Measurements from ENCODE around the gene KLF2. TPM values are rescaled to one million over a fixed set of nuclear protein-coding genes. Genes with fewer than 3 reads are reported as not detected.

The KLF2 gene
- total RNA-seq, 2 experiments from 2014 or later: 172 to 193 TPM

DNA sequence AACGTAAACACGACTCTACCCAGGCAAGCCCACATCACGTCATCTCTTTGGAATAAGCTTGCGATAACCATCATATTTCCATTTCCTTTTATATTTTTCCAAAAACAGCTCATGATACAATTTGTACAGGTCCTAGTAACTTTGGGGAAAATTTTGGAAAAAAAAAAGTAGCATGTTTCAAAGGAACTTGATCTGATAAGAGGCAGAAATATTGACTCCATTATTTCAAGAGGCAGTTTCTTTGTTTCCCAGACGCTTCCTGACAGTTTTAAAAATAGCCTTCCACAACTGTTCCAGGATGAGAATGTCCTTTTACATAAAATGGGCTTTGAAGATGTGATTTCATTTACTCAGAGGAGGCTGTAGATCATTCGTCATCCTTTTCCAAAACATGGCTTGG lies 23.1 kb downstream of the KLF2 start:
- Mint-ChIP-seq H3K4me1 (peaks cover 8% of the 10 kb centered on the region), H3K4me3 (no peak overlapping the region), H3K27ac (no peak overlapping the region), H3K9me3 (no peaks in the 10 kb centered on the region), H3K36me3 (peaks cover 2% of the 10 kb centered on the region), H3K27me3 (peaks cover 6% of the 10 kb centered on the region)
- POLR2A ChIA-PET: interaction anchor here (1.0 kb wide), 1 partner anchor 17 kb away, joined by 3 read pairs; no protein-coding TSS in a partner anchor
- no peak for DNase-seq
- no peak for ATAC-seq (ENCODE audit: low read depth)

- Mint-ChIP-seq H3K4me1 (peaks cover 5% of the 10 kb centered on the region), H3K36me3 (peaks cover 4% of the 10 kb centered on the region), H3K4me3 (no peak overlapping the region), H3K27me3 (peaks cover 8% of the 10 kb centered on the region), H3K9me3 (no peaks in the 10 kb centered on the region), H3K27ac (no peak overlapping the region)
- no peak for DNase-seq
- no peak for ATAC-seq (ENCODE audit: low read depth)
- POLR2A ChIA-PET: no interaction called here
Observed at GRCh38 chr19:16349551-16350152, 25.0 kb downstream of the KLF2 start.

DNA sequence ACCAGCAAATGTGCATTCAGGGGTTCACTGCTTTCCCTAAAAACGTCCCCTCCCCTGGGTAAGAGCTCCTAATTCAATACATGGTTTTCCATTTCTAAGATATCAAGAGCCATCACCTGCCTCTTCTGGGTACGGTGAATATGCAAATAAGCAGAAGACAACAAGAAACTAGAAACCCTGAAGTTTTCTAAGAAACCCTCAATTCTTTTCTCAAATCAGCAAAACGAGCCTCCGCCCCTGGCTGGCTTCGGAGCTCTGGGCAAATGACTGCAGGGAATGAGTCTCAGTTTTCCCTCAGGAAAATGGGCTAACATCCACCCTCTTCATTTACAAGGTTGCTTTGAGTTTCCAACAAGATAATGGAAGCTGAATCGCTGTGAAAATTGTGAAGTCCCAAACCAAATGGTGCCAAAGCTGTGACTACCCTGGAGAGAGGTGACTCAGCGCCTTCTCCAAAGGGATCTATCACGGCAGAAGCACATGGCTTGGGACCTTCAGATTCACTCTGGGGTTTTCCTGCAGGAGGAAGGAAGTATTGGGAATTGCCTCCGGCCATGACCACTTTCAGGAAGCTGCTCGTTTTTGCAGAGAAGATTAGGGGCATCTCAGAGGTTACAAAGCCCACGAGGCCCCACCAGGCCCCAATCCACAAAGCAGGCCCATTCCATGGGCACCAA lies 26.6 kb downstream of the KLF2 start:
- Mint-ChIP-seq H3K4me1 (peaks cover 11% of the 10 kb centered on the region), H3K4me3 (no peak overlapping the region), H3K36me3 (peaks cover 6% of the 10 kb centered on the region), H3K27ac (no peak overlapping the region), H3K9me3 (no peaks in the 10 kb centered on the region), H3K27me3 (peaks cover 4% of the 10 kb centered on the region)
- POLR2A ChIA-PET: interaction anchor here (0.7 to 1.5 kb wide), 3 partner anchors 9 to 32 kb away, joined by 4 to 8 read pairs (median 7); no protein-coding TSS in a partner anchor
- ATAC-seq (ENCODE audit: low read depth) (no peak), DNase-seq (no peak)

DNA sequence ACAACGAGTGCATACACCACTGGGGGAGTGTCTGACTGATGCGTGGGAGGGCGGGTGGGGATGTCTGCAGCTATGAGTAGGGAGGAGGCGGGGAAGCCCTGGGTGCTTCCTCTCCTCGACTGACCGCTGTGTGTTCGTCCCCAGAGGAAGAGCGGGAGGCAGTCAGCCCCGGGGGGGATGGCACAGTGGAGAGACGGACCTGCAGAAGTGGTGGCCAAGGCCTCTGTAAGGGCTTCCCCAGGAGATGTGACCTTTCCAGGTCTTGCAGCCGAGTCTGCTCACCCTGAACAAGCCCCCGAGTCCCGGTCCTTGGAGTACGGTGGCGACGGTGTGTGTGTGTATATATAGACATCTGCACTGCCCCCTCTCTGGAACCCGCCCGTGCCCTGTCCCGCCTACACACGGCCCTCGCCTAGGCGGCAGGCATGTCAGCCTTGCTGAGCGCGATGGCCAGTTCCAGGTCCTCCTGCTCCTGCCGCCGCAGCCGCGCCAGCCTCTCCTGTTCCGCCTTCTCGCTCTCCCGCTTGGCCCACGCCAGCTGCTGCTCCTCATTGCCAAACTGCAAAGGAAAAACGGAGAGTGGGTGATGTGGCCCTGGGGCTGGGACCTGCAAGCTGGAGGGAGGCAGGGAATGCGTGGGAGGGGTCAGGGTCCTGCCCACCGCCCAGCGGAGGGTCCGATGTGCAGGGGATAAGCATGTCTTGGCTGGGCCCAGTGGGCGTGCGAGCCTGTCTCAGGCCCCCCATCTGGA lies 30.8 kb downstream of the KLF2 start:
- peaks cover 32% of the 10 kb centered on the region for H3K4me1 Mint-ChIP-seq
- POLR2A ChIA-PET: interaction anchor here (0.6 to 1.4 kb wide), 6 partner anchors 12 to 291 kb away, joined by 3 to 4 read pairs (median 3); partner anchors contain the start of gene KLF2
- H3K27ac Mint-ChIP-seq: no peak overlapping the region

DNA sequence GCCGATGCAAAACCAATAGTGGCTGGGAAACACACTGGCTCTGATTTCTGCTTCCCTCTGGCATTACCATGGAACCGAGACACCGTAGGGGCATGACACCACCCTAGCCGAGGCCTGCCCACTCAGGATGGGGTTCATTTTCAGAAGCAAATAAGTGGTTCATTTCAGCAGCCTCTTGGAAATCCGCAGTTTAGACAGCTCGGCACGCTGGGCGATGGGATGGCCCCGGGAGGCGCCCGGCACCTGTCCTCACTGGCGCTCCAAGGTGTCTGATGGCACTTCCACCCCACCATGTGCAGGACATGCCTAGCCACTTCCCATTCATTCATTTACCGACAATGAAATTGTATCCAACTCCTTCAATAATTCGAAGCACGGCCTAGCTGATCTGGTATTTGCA lies 33.8 kb downstream of the KLF2 start:
- Mint-ChIP-seq H3K27ac (no peak overlapping the region), H3K4me3 (no peak overlapping the region), H3K36me3 (peaks cover 27% of the 10 kb centered on the region)

More for the DNA sequence above, 30.8 kb downstream of the KLF2 start:
- Mint-ChIP-seq H3K4me3 (no peak overlapping the region), H3K36me3 (peaks cover 20% of the 10 kb centered on the region), H3K27me3 (peaks cover 5% of the 10 kb centered on the region), H3K9me3 (no peaks in the 10 kb centered on the region)
- ATAC-seq (ENCODE audit: low read depth) (no peak), DNase-seq (no peak)

GRCh38 chr19:16359074-16359473 lies 34.4 kb downstream of the KLF2 start:
- peaks cover 14% of the 10 kb centered on the region for H3K27me3 Mint-ChIP-seq
- DNase-seq (no peak), ATAC-seq (ENCODE audit: low read depth) (no peak)
- H3K27ac Mint-ChIP-seq: peak overlapping the region; percentile 20
- peaks cover 52% of the 10 kb centered on the region for H3K4me1 Mint-ChIP-seq
- H3K36me3 Mint-ChIP-seq: peaks cover 27% of the 10 kb centered on the region
- POLR2A ChIA-PET: interaction anchor here (1.1 to 19.3 kb wide), 2 partner anchors 20 to 32 kb away, joined by 3 to 532 read pairs; partner anchors contain the start of gene KLF2
- no peak overlapping the region for H3K4me3 Mint-ChIP-seq
- H3K9me3 Mint-ChIP-seq: no peaks in the 10 kb centered on the region

More for the DNA sequence above, 33.8 kb downstream of the KLF2 start:
- no peak for ATAC-seq (ENCODE audit: low read depth)
- H3K9me3 Mint-ChIP-seq: no peaks in the 10 kb centered on the region
- H3K27me3 Mint-ChIP-seq: peaks cover 10% of the 10 kb centered on the region
- H3K4me1 Mint-ChIP-seq: peaks cover 52% of the 10 kb centered on the region
- POLR2A ChIA-PET: interaction anchor here (1.1 kb wide), 2 partner anchors 8 to 20 kb away, joined by 3 read pairs; no protein-coding TSS in a partner anchor
- DNase-seq: no peak

GRCh38 chr19:16359964-16360363 lies 35.3 kb downstream of the KLF2 start:
- Mint-ChIP-seq H3K4me3 (peak overlapping the region; percentile 57), H3K27ac (no peak overlapping the region), H3K27me3 (peaks cover 17% of the 10 kb centered on the region), H3K4me1 (peaks cover 48% of the 10 kb centered on the region), H3K36me3 (peaks cover 23% of the 10 kb centered on the region), H3K9me3 (no peaks in the 10 kb centered on the region)
- DNase-seq (no peak), ATAC-seq (ENCODE audit: low read depth) (no peak)
- POLR2A ChIA-PET: interaction anchor here (2.4 to 19.3 kb wide), 2 partner anchors 11 to 33 kb away, joined by 34 to 532 read pairs; partner anchors contain the start of gene KLF2

GRCh38 chr19:16360738-16361137 lies 36.1 kb downstream of the KLF2 start:
- peaks cover 48% of the 10 kb centered on the region for H3K4me1 Mint-ChIP-seq
- ATAC-seq (ENCODE audit: low read depth): peak; percentile 32
- peak overlapping the region; percentile 70 for H3K27ac Mint-ChIP-seq
- H3K36me3 Mint-ChIP-seq: peaks cover 23% of the 10 kb centered on the region
- POLR2A ChIA-PET: interaction anchor here (0.8 to 19.3 kb wide), 5 partner anchors 10 to 216 kb away, joined by 4 to 532 read pairs (median 8); partner anchors contain the start of gene KLF2
- peaks cover 20% of the 10 kb centered on the region for H3K27me3 Mint-ChIP-seq
- no peak for DNase-seq
- no peaks in the 10 kb centered on the region for H3K9me3 Mint-ChIP-seq
- H3K4me3 Mint-ChIP-seq: peak overlapping the region; percentile 57

DNA sequence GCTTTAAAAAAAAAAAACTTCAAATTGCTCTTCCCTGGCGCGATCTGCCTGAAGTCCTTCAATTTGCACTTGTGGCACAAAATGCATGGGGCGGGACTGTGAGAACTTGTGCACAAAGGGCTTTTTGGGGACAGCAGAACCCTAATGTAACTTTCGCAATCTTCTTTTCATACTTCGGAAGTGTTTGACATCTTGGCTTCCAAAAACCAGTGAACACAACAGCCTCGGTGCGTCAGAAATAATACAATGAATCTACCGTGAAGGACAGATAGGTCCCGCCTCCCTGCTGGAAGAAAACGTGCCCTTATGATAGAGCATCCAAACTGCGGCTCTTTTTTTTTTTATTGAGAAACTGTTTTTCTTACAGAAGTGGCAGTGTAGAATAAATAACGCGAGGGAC lies 36.6 kb downstream of the KLF2 start:
- Mint-ChIP-seq H3K9me3 (no peaks in the 10 kb centered on the region), H3K27me3 (peaks cover 20% of the 10 kb centered on the region), H3K4me1 (peaks cover 52% of the 10 kb centered on the region), H3K27ac (no peak overlapping the region), H3K36me3 (peaks cover 23% of the 10 kb centered on the region), H3K4me3 (peak overlapping the region; percentile 57)
- POLR2A ChIA-PET: interaction anchor here (0.8 to 19.3 kb wide), 5 partner anchors 9 to 216 kb away, joined by 4 to 532 read pairs (median 8); partner anchors contain the start of gene KLF2
- ATAC-seq (ENCODE audit: low read depth) (no peak), DNase-seq (no peak)

GRCh38 chr19:16361926-16362325 lies 37.3 kb downstream of the KLF2 start:
- POLR2A ChIA-PET: interaction anchor here (0.7 to 19.3 kb wide), 6 partner anchors 9 to 217 kb away, joined by 4 to 532 read pairs (median 6); partner anchors contain the start of gene KLF2
- DNase-seq (no peak), ATAC-seq (ENCODE audit: low read depth) (no peak)
- H3K9me3 Mint-ChIP-seq: no peaks in the 10 kb centered on the region
- peaks cover 54% of the 10 kb centered on the region for H3K4me1 Mint-ChIP-seq
- peaks cover 23% of the 10 kb centered on the region for H3K36me3 Mint-ChIP-seq
- peaks cover 20% of the 10 kb centered on the region for H3K27me3 Mint-ChIP-seq
- H3K4me3 Mint-ChIP-seq: no peak overlapping the region
- H3K27ac Mint-ChIP-seq: no peak overlapping the region

- Mint-ChIP-seq H3K4me3 (no peak overlapping the region), H3K27me3 (peaks cover 18% of the 10 kb centered on the region), H3K27ac (peak overlapping the region; percentile 28), H3K36me3 (peaks cover 18% of the 10 kb centered on the region), H3K9me3 (no peaks in the 10 kb centered on the region), H3K4me1 (peaks cover 55% of the 10 kb centered on the region)
- DNase-seq: no peak
- no peak for ATAC-seq (ENCODE audit: low read depth)
- POLR2A ChIA-PET: interaction anchor here (19.3 kb wide), 1 partner anchor 36 kb away, joined by 532 read pairs; the partner anchor contains the start of gene KLF2
Observed at GRCh38 chr19:16363133-16363851, 38.7 kb downstream of the KLF2 start.

GRCh38 chr19:16363852-16364230 lies 39.2 kb downstream of the KLF2 start:
- POLR2A ChIA-PET: interaction anchor here (19.3 kb wide), 1 partner anchor 36 kb away, joined by 532 read pairs; the partner anchor contains the start of gene KLF2
- no peak overlapping the region for H3K4me3 Mint-ChIP-seq
- peaks cover 18% of the 10 kb centered on the region for H3K27me3 Mint-ChIP-seq
- no peak for DNase-seq
- H3K4me1 Mint-ChIP-seq: peaks cover 55% of the 10 kb centered on the region
- no peak for ATAC-seq (ENCODE audit: low read depth)
- H3K36me3 Mint-ChIP-seq: peaks cover 16% of the 10 kb centered on the region
- no peak overlapping the region for H3K27ac Mint-ChIP-seq
- no peaks in the 10 kb centered on the region for H3K9me3 Mint-ChIP-seq

All from activated naive CD8-positive, alpha-beta T cell treated with anti-CD3 and anti-CD28 coated beads, Interleukin-2, amount 10 ng/mL, durations not matched to agents 7 days and 5 days (primary cell).